ENCODE measurements around the gene NEK10.
"Not testable (repeated sequence)": the region's sequence is repeated elsewhere in the genome, so short reads cannot be mapped to it uniquely, and the experiment has no call there.

NEK10 gene

GRCh38 chr3:27349832-27350231 lies 19.4 kb downstream of the NEK10 start:
- no peak for DNase-seq

GRCh38 chr3:27345959-27346865 lies 23.0 kb downstream of the NEK10 start:
- DNase-seq = no peak

GRCh38 chr3:27345493-27345892 lies 23.7 kb downstream of the NEK10 start:
- DNase-seq = no peak

GRCh38 chr3:27345045-27345444 lies 24.1 kb downstream of the NEK10 start:
- no peak for DNase-seq

GRCh38 chr3:27344192-27344591 lies 25.0 kb downstream of the NEK10 start:
- DNase-seq = no peak

- no peak for DNase-seq
These were observed 26.9 kb downstream of the NEK10 start for GRCh38 chr3:27342267-27342666.

- DNase-seq = no peak
These were observed 28.6 kb downstream of the NEK10 start for GRCh38 chr3:27340534-27340933.

GRCh38 chr3:27335571-27335970 lies 33.6 kb downstream of the NEK10 start:
- no peak for DNase-seq

GRCh38 chr3:27333843-27334242 lies 35.3 kb downstream of the NEK10 start:
- DNase-seq = no peak

- not testable (repeated sequence) for DNase-seq
These were observed 40.0 kb downstream of the NEK10 start for GRCh38 chr3:27328982-27329762.

GRCh38 chr3:27326629-27327545 lies 42.3 kb downstream of the NEK10 start:
- DNase-seq = peak; percentile 76

- no peak for DNase-seq
These were observed 43.0 kb downstream of the NEK10 start for GRCh38 chr3:27326202-27326601.

GRCh38 chr3:27325419-27325818 lies 43.8 kb downstream of the NEK10 start:
- no peak for DNase-seq

- DNase-seq = no peak
These were observed 44.5 kb downstream of the NEK10 start for GRCh38 chr3:27324686-27325085.

GRCh38 chr3:27323087-27323570 lies 46.1 kb downstream of the NEK10 start:
- no peak for DNase-seq

- no peak for DNase-seq
These were observed 46.5 kb downstream of the NEK10 start for GRCh38 chr3:27322634-27323033.

GRCh38 chr3:27319847-27320526 lies 49.2 kb downstream of the NEK10 start:
- no peak for DNase-seq

GRCh38 chr3:27319304-27319703 lies 49.9 kb downstream of the NEK10 start:
- no peak for DNase-seq

GRCh38 chr3:27317096-27317495 lies 52.1 kb downstream of the NEK10 start:
- no peak for DNase-seq

- no peak for DNase-seq
These were observed 54.2 kb downstream of the NEK10 start for GRCh38 chr3:27315003-27315402.

- peak; percentile 20 for DNase-seq
These were observed 57.0 kb downstream of the NEK10 start for GRCh38 chr3:27312044-27312668.

- DNase-seq = peak; percentile 88
These were observed 57.8 kb downstream of the NEK10 start for GRCh38 chr3:27311400-27311799.
